ENCODE results near the gene RAD51B. TPM values are rescaled to one million over a fixed set of nuclear protein-coding genes. Genes with fewer than 3 reads are reported as not detected.

The RAD51B gene
- polyA plus RNA-seq, 1 donor (not counting 4 experiments of a cell fraction or from before 2014, with no cell fraction given) = 13.3 TPM

GRCh38 chr14:68577802-68578541 lies 758.4 kb downstream of the RAD51B start:
- H3K4me3 ChIP-seq (ENCODE audit: control insufficient read depth in 2 of 3, extremely low read depth in 1 of 3, insufficient read depth in 2 of 3, low read depth in 1 of 3, low read length in 3 of 3) = no peak overlapping the region
- H3K9me3 ChIP-seq (ENCODE audit: control insufficient read depth, low read depth, low read length) = no peaks in the 10 kb centered on the region
- H3K4me1 ChIP-seq (ENCODE audit: control insufficient read depth, extremely low read depth, insufficient read depth, low read length) = peaks cover 29% of the 10 kb centered on the region
- no peaks in the 10 kb centered on the region for H4K20me1 ChIP-seq (ENCODE audit: control insufficient read depth, extremely low read depth, insufficient read depth, low read length)
- FAIRE-seq (peak; percentile 100), DNase-seq (ENCODE audit: low read depth, low spot score) (peak; percentile 83)
- H3K4me2 ChIP-seq (ENCODE audit: control insufficient read depth, extremely low read depth, insufficient read depth, low read depth, low read length) = peak overlapping the region; percentile 20
- dilution Hi-C loops (cut with MboI; ENCODE audit: extremely low pct_ligation_motif_present, low sequenced_read_pairs) = no loop called here
- no peaks in the 10 kb centered on the region for H3K27me3 ChIP-seq (ENCODE audit: control insufficient read depth, extremely low read depth, insufficient read depth, low read length)
- peak overlapping the region; percentile 42 for H3K9ac ChIP-seq (ENCODE audit: control insufficient read depth, extremely low read depth, insufficient read depth, low read length)
- H3K27ac ChIP-seq (ENCODE audit: control insufficient read depth, insufficient read depth, low read length) = peak overlapping the region; percentile 79
- H3K9me1 ChIP-seq (ENCODE audit: control insufficient read depth, extremely low read depth, insufficient read depth, low read length) = no peaks in the 10 kb centered on the region
- no peaks in the 10 kb centered on the region for H3K79me2 ChIP-seq (ENCODE audit: control insufficient read depth, insufficient read depth, low read length)
- no peaks in the 10 kb centered on the region for H3K36me3 ChIP-seq (ENCODE audit: control insufficient read depth in 2 of 2, extremely low read depth in 1 of 2, insufficient read depth in 2 of 2, low read length in 2 of 2)
- TF ChIP-seq CTCF (optimal IDR thresholded peaks at IDR 0.05 in 1 of 3, IDR thresholded peaks at IDR 0.05 in 1 of 3, conservative IDR thresholded peaks at IDR 0.05 in 1 of 3; ENCODE audit: extremely low read depth in 1 of 3, insufficient read depth in 2 of 3, low read length in 3 of 3) = no peak
- TF ChIP-seq EZH2 (IDR thresholded peaks at IDR 0.05; ENCODE audit: low read length) = no peak
- H2AFZ ChIP-seq (ENCODE audit: control insufficient read depth, low read length) = peak overlapping the region; percentile 14

GRCh38 chr14:68578597-68578996 lies 759.0 kb downstream of the RAD51B start:
- H3K9ac ChIP-seq (ENCODE audit: control insufficient read depth, extremely low read depth, insufficient read depth, low read length) = no peak overlapping the region
- no peak overlapping the region for H3K4me2 ChIP-seq (ENCODE audit: control insufficient read depth, extremely low read depth, insufficient read depth, low read depth, low read length)
- DNase-seq (ENCODE audit: low read depth, low spot score) (no peak), FAIRE-seq (peak; percentile 72)
- H3K36me3 ChIP-seq (ENCODE audit: control insufficient read depth in 2 of 2, extremely low read depth in 1 of 2, insufficient read depth in 2 of 2, low read length in 2 of 2) = no peaks in the 10 kb centered on the region
- H3K27ac ChIP-seq (ENCODE audit: control insufficient read depth, insufficient read depth, low read length) = peak overlapping the region; percentile 79
- no peak overlapping the region for H3K4me3 ChIP-seq (ENCODE audit: control insufficient read depth in 2 of 3, extremely low read depth in 1 of 3, insufficient read depth in 2 of 3, low read depth in 1 of 3, low read length in 3 of 3)
- H3K4me1 ChIP-seq (ENCODE audit: control insufficient read depth, extremely low read depth, insufficient read depth, low read length) = peaks cover 29% of the 10 kb centered on the region
- H3K9me1 ChIP-seq (ENCODE audit: control insufficient read depth, extremely low read depth, insufficient read depth, low read length) = no peaks in the 10 kb centered on the region
- no peaks in the 10 kb centered on the region for H3K79me2 ChIP-seq (ENCODE audit: control insufficient read depth, insufficient read depth, low read length)
- no peaks in the 10 kb centered on the region for H4K20me1 ChIP-seq (ENCODE audit: control insufficient read depth, extremely low read depth, insufficient read depth, low read length)
- H3K9me3 ChIP-seq (ENCODE audit: control insufficient read depth, low read depth, low read length) = no peaks in the 10 kb centered on the region
- no peak overlapping the region for H2AFZ ChIP-seq (ENCODE audit: control insufficient read depth, low read length)
- no peaks in the 10 kb centered on the region for H3K27me3 ChIP-seq (ENCODE audit: control insufficient read depth, extremely low read depth, insufficient read depth, low read length)
- dilution Hi-C loops (cut with MboI; ENCODE audit: extremely low pct_ligation_motif_present, low sequenced_read_pairs) = no loop called here
- no peak for TF ChIP-seq CTCF (optimal IDR thresholded peaks at IDR 0.05 in 1 of 3, IDR thresholded peaks at IDR 0.05 in 1 of 3, conservative IDR thresholded peaks at IDR 0.05 in 1 of 3; ENCODE audit: extremely low read depth in 1 of 3, insufficient read depth in 2 of 3, low read length in 3 of 3)

All from keratinocyte (primary cell).